Lower leg skin (tissue), 3 donors: Measurements from ENCODE around the gene CABP7.

Experiments
- POLR2A ChIP-seq, 2 donors: fragments of 450-650 bp; IDR thresholded peaks; one replicate each; pipeline ENCODE4 v1.6.1; 2016 to 2017; ENCODE audit warnings: antibody characterized with exemption in 2 of 2, mild to moderate bottlenecking in 1 of 2, moderate library complexity in 1 of 2
- TF ChIP-seq, protein P1 (sequence below), 3 donors: fragments of 450-650 bp; IDR thresholded peaks; one replicate each; pipeline ENCODE4 v1.5.1; 2016; ENCODE audit warnings: antibody characterized with exemption in 3 of 3, mild to moderate bottlenecking in 3 of 3, moderate library complexity in 2 of 3

- TF ChIP-seq, protein P1, sequence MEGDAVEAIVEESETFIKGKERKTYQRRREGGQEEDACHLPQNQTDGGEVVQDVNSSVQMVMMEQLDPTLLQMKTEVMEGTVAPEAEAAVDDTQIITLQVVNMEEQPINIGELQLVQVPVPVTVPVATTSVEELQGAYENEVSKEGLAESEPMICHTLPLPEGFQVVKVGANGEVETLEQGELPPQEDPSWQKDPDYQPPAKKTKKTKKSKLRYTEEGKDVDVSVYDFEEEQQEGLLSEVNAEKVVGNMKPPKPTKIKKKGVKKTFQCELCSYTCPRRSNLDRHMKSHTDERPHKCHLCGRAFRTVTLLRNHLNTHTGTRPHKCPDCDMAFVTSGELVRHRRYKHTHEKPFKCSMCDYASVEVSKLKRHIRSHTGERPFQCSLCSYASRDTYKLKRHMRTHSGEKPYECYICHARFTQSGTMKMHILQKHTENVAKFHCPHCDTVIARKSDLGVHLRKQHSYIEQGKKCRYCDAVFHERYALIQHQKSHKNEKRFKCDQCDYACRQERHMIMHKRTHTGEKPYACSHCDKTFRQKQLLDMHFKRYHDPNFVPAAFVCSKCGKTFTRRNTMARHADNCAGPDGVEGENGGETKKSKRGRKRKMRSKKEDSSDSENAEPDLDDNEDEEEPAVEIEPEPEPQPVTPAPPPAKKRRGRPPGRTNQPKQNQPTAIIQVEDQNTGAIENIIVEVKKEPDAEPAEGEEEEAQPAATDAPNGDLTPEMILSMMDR (IDR thresholded peaks at IDR 0.05): no peak
- no peak for TF ChIP-seq POLR2A (IDR thresholded peaks at IDR 0.05)
Measured at GRCh38 chr22:29713156-29713727, 6.6 kb upstream of the CABP7 start.
